Right lobe of liver (tissue), 6 donors: ENCODE results near the gene ITGA11. TPM values are rescaled to one million over a fixed set of nuclear protein-coding genes. Genes with fewer than 3 reads are reported as not detected.
A peak's percentile ranks its signal among the peaks of the same experiment; 100 is the strongest.

ENCODE experiments used
- ATAC-seq, 4 donors: fragments of 200-7000 bp; cut with Tn5 transposase; one replicate each; pipeline ENCODE4 v1.9.1; 2020; ENCODE audit warnings: mild to moderate bottlenecking in 4 of 4, moderate library complexity in 4 of 4
- DNase-seq, 3 donors: peaks; one replicate each; pipeline ENCODE4 v3.0.0-alpha.2; 2020
- H3K27ac ChIP-seq, 3 donors: fragments of 200-600 bp; one replicate each; pipeline ENCODE4 v1.8.0; 2022
- H3K27me3 ChIP-seq, 2 donors: fragments of 200-600 bp; one replicate each; pipeline ENCODE4 v1.8.0; 2022
- H3K36me3 ChIP-seq, 4 donors: fragments of 200-600 bp; sonication (generic) in 1 of 4; one replicate each; pipeline versions ENCODE4 v1.5.1 to v1.8.0; 2017 to 2022; ENCODE audit warnings: control low read depth in 1 of 4
- H3K4me1 ChIP-seq, 4 donors: fragments of 200-600 bp; sonication (generic) in 1 of 4; one replicate each; pipeline versions ENCODE4 v1.5.1 to v1.8.0; 2017 to 2022; ENCODE audit warnings: control low read depth in 1 of 4
- H3K4me3 ChIP-seq, 3 donors: fragments of 200-600 bp; one replicate each; pipeline ENCODE4 v1.8.0; 2022
- H3K9me3 ChIP-seq, 4 donors: fragments of 200-600 bp; sonication (generic) in 1 of 4; one replicate each; pipeline versions ENCODE4 v1.5.1 to v1.8.0; 2017 to 2022; ENCODE audit warnings: control low read depth in 1 of 4
- CTCF ChIP-seq, 4 donors: fragments of 200-600 bp in 3 of 4; fragments of 450-650 bp in 1 of 4; IDR thresholded peaks; one replicate each; pipeline versions ENCODE4 v1.5.1 to v1.8.0; 2016 to 2022; ENCODE audit warnings: antibody characterized with exemption in 4 of 4, mild to moderate bottlenecking in 2 of 4
- POLR2A ChIP-seq: fragments of 450-650 bp; IDR thresholded peaks from one replicate; pipeline ENCODE4 v1.6.1; 2017; ENCODE audit warnings: antibody characterized with exemption, mild to moderate bottlenecking
- WGBS: methylation state at CpG from one replicate; pipeline ENCODE4 v1.1.6; 2018; ENCODE audit warnings: low coverage, low lambda C conversion rate; ENCODE audit not compliant: insufficient coverage; ENCODE audit errors: missing lambda C conversion rate; 5-methylcytosine and 5-hydroxymethylcytosine counted together
- intact Hi-C, 2 donors: fragments of 100-400 bp; cut with DNase I; formaldehyde crosslinking; loops; one replicate each; pipeline versions ENCODE4 v1.11.2 to v1.14.1; 2022
- total RNA-seq, 6 experiments: library from RNA; depleted of rRNA in 2 of 6; stranded (reverse); fragments of >200 nt in 2 of 6; fragmentation: NEBNext Ultra II Directional in 3 of 6; extraction: Animal tissue kit (Norgen Biotek cat#: 25700) in 3 of 6; gene quantifications; one replicate each; pipeline versions ENCODE4 v1.1.0 to v1.2.4, GENCODE V29; 2016 to 2023
- donor health status: DM: no; HTN: yes; CAD: no.
- donor health status: DM: no; HTN: no; CAD: no.
- donor health status: DM: no; HTN: no; CAD: no.
- donor health status: DM: no; HTN: yes; CAD: no.
- donor health status: DM: no; HTN: yes; CAD: no.

ITGA11 gene
- total RNA-seq, 6 experiments from 2014 or later = 0.51 to 1.4 (median 0.73) TPM

- intact Hi-C loops = loop anchor here in 1 of 2 donors (10.0 kb wide), 1 partner anchor 71 kb away; no protein-coding TSS in a partner anchor
- no peaks in the 10 kb centered on the region for H3K27me3 ChIP-seq
- H3K9me3 ChIP-seq = no peaks in the 10 kb centered on the region
- H3K4me3 ChIP-seq = no peak overlapping the region
- DNase-seq (peak in 1 of 3 donors; percentile 36), ATAC-seq (no peak)
- peaks cover 0 to 8% (median 3%) of the 10 kb centered on the region in 4 donors for H3K4me1 ChIP-seq
- WGBS = 57% methylated on average over 10 of the region's 18 CpGs
- H3K27ac ChIP-seq = no peak overlapping the region
- H3K36me3 ChIP-seq = no peaks in the 10 kb centered on the region
- no peak for TF ChIP-seq POLR2A
- TF ChIP-seq CTCF (IDR thresholded peaks at IDR 0.05) = no peak
Observed at GRCh38 chr15:68313501-68314410, 118.2 kb downstream of the ITGA11 start.

GRCh38 chr15:68312701-68313204 is 119.2 kb downstream of the ITGA11 start:
- WGBS = 83% methylated on average over 12 of the region's 18 CpGs
- Histone ChIP-seq H3K9me3 (no peaks in the 10 kb centered on the region), H3K4me3 (no peak overlapping the region), H3K27me3 (no peaks in the 10 kb centered on the region), H3K4me1 (peaks cover 0 to 8% (median 3%) of the 10 kb centered on the region in 4 donors), H3K27ac (no peak overlapping the region), H3K36me3 (no peaks in the 10 kb centered on the region)
- DNase-seq = peak in 1 of 3 donors; percentile 31
- TF ChIP-seq POLR2A (no peak), CTCF (IDR thresholded peaks at IDR 0.05) (no peak)
- ATAC-seq = no peak
- intact Hi-C loops = loop anchor here in 1 of 2 donors (10.0 kb wide), 1 partner anchor 72 kb away; no protein-coding TSS in a partner anchor

GRCh38 chr15:68311859-68312557 is 120.0 kb downstream of the ITGA11 start:
- Histone ChIP-seq H3K4me1 (peaks cover 0 to 8% (median 3%) of the 10 kb centered on the region in 4 donors), H3K9me3 (no peaks in the 10 kb centered on the region), H3K4me3 (no peak overlapping the region), H3K36me3 (no peaks in the 10 kb centered on the region), H3K27ac (no peak overlapping the region), H3K27me3 (no peaks in the 10 kb centered on the region)
- ATAC-seq = no peak
- TF ChIP-seq CTCF (IDR thresholded peaks at IDR 0.05) (no peak), POLR2A (no peak)
- 92% methylated on average over 3 of the region's 3 CpGs for WGBS
- intact Hi-C loops = loop anchor here in 1 of 2 donors (10.0 kb wide), 1 partner anchor 73 kb away; no protein-coding TSS in a partner anchor
- DNase-seq = peak in 1 of 3 donors; percentile 14

GRCh38 chr15:68311464-68311835 is 120.5 kb downstream of the ITGA11 start:
- no peaks in the 10 kb centered on the region for H3K27me3 ChIP-seq
- H3K4me3 ChIP-seq = no peak overlapping the region

More at GRCh38 chr15:68311464-68311835, 120.5 kb downstream of the ITGA11 start:
- DNase-seq (peak in 1 of 3 donors; percentile 23), ATAC-seq (no peak)
- Histone ChIP-seq H3K27ac (no peak overlapping the region), H3K4me1 (peaks cover 0 to 8% (median 3%) of the 10 kb centered on the region in 4 donors), H3K9me3 (no peaks in the 10 kb centered on the region), H3K36me3 (no peaks in the 10 kb centered on the region)
- TF ChIP-seq POLR2A (no peak), CTCF (IDR thresholded peaks at IDR 0.05) (no peak)
- 89% methylated on average over 3 of the region's 3 CpGs for WGBS
- intact Hi-C loops = loop anchor here in 1 of 2 donors (10.0 kb wide), 1 partner anchor 73 kb away; no protein-coding TSS in a partner anchor
